ENCODE measurements around the gene B4GALT5.
"Not testable (repeated sequence)": the region's sequence is repeated elsewhere in the genome, so short reads cannot be mapped to it uniquely, and the experiment has no call there.

B4GALT5 gene

GRCh38 chr20:49721326-49721725, 7.6 kb upstream of the B4GALT5 start:
- peaks cover 13% of the 10 kb centered on the region for H3K4me1 Mint-ChIP-seq
- H3K27ac Mint-ChIP-seq; H3K4me3 Mint-ChIP-seq; H3K36me3 Mint-ChIP-seq; H3K9me3 Mint-ChIP-seq; DNase-seq (ENCODE audit: low spot score in 2 of 2); H3K27me3 Mint-ChIP-seq; ATAC-seq (ENCODE audit: low read depth): not testable (repeated sequence)

DNA sequence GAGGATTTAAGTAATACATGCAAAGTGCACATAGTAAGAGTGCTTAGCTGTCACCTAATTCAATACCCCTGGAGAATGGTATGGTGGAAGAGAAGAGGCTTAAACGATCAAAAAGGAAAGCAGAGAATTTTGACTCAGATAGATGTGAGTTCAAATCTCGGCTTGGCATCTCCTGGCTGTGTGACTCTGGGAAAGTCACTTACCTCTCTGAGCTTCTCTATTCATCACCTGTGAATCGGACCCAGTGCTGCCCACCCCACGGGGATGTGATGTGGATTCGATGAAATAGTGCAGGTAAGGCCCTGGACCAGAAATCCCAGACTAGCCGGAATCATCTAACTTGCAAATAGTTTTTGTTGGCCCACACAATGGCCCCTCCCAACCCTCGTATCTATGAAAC, 1.8 kb upstream of the B4GALT5 start:
- H3K27ac Mint-ChIP-seq, result no peak overlapping the region

DNA sequence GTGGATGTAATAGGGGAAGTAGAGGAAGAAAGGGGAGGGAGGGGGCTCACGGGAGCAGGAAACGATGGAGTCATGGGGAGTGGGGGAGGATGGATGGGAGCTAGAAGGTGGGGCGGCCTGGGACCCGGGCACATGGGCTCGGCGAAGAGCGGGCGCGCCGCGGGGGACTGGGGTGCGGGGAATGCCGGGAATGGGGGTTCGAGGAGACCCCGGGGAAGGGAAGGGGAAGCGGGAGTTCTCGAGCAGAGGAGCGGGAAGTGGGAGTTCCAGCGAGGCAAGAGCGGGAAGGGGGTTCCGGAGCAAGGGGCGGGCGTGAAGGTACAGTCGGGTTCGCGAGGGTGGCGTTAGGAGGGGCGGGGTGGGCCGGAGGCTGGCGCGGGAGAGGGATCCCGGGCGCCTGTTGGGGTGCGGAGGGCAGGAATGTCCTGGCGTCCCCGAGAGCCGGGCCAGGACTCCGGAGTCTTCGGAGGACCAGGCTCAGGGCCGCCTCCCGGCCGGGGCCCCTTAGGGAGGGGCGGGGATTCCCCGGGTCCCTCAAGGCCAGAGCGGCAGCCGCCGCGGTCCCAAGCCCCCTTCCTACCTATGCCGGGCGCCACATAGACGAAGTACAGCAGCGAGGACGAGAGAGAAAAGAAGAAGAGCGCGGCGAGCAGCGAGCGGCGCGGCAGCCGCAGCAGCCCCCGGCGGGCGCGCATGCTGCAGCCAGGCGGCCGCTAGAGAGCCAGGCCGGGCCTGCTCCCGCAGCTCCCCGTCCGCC, 504 bp downstream of the B4GALT5 start:
- Mint-ChIP-seq H3K4me3 (peak overlapping the region; percentile 85), H3K9me3 (no peaks in the 10 kb centered on the region), H3K36me3 (no peaks in the 10 kb centered on the region), H3K4me1 (peaks cover 32% of the 10 kb centered on the region), H3K27ac (peak overlapping the region; percentile 88), H3K27me3 (no peaks in the 10 kb centered on the region)
- DNase-seq (ENCODE audit: low spot score in 2 of 2), result peak in 1 of 2 donors; percentile 42
- peak; percentile 68 for ATAC-seq (ENCODE audit: low read depth)

More for the DNA sequence above, 1.8 kb upstream of the B4GALT5 start:
- Mint-ChIP-seq H3K36me3 (no peaks in the 10 kb centered on the region), H3K4me3 (no peak overlapping the region), H3K9me3 (no peaks in the 10 kb centered on the region), H3K4me1 (peaks cover 27% of the 10 kb centered on the region), H3K27me3 (no peaks in the 10 kb centered on the region)
- DNase-seq (ENCODE audit: low spot score in 2 of 2), result no peak
- ATAC-seq (ENCODE audit: low read depth), result no peak

DNA sequence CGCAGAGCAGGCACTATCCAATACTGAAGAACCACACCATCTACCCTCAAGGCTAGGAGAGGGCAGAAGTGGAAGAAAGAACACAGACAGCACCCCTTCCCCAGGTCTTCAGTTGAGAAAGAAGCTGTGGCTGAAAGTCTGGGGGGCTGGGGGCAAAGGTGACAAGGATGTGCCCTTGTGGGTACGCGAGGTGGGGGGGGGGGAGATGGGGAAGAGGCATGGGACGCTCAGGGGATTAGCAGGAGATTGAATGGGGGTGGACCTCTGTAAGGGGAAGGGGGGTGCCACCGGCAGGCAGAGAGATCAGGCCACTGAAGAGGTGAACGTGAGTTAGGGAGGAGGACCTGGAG, 1.1 kb downstream of the B4GALT5 start:
- ATAC-seq (ENCODE audit: low read depth) (no peak), DNase-seq (ENCODE audit: low spot score in 2 of 2) (no peak)
- no peaks in the 10 kb centered on the region for H3K36me3 Mint-ChIP-seq
- H3K27me3 Mint-ChIP-seq, result no peaks in the 10 kb centered on the region
- H3K9me3 Mint-ChIP-seq, result no peaks in the 10 kb centered on the region
- peaks cover 31% of the 10 kb centered on the region for H3K4me1 Mint-ChIP-seq
- peak overlapping the region; percentile 85 for H3K4me3 Mint-ChIP-seq
- H3K27ac Mint-ChIP-seq, result peak overlapping the region; percentile 88

DNA sequence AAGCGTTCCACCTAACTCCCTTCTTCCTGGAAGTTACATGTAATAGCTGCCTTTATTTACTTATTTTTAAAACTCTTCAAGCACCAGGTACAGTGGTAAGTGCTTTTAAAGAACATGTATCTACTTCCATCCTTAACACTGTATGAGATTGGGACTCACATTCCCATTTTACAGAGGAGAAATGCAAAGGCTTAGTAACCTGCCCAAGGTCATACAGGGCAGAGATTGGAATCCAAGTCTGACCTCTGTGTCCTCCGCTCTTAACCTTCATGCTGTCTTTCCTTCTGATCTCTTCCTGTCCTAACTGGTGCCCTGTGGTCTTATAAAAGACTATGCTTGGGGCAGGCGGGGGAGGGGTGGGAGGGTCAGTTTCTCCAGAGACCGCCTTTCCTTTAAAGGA, 1.6 kb downstream of the B4GALT5 start:
- Mint-ChIP-seq H3K36me3 (no peaks in the 10 kb centered on the region), H3K27me3 (no peaks in the 10 kb centered on the region), H3K9me3 (no peaks in the 10 kb centered on the region), H3K4me1 (peaks cover 28% of the 10 kb centered on the region), H3K27ac (peak overlapping the region; percentile 88), H3K4me3 (peak overlapping the region; percentile 85)
- no peak for ATAC-seq (ENCODE audit: low read depth)
- DNase-seq (ENCODE audit: low spot score in 2 of 2), result no peak

GRCh38 chr20:49711667-49711987, 2.1 kb downstream of the B4GALT5 start:
- Mint-ChIP-seq H3K9me3 (no peaks in the 10 kb centered on the region), H3K4me1 (peaks cover 29% of the 10 kb centered on the region), H3K36me3 (no peaks in the 10 kb centered on the region), H3K27me3 (no peaks in the 10 kb centered on the region), H3K27ac (no peak overlapping the region), H3K4me3 (no peak overlapping the region)
- ATAC-seq (ENCODE audit: low read depth), result no peak
- DNase-seq (ENCODE audit: low spot score in 2 of 2), result no peak

- Mint-ChIP-seq H3K9me3 (no peaks in the 10 kb centered on the region), H3K4me3 (no peak overlapping the region), H3K4me1 (peaks cover 32% of the 10 kb centered on the region)
Measured at GRCh38 chr20:49710971-49711666, 2.6 kb downstream of the B4GALT5 start.

DNA sequence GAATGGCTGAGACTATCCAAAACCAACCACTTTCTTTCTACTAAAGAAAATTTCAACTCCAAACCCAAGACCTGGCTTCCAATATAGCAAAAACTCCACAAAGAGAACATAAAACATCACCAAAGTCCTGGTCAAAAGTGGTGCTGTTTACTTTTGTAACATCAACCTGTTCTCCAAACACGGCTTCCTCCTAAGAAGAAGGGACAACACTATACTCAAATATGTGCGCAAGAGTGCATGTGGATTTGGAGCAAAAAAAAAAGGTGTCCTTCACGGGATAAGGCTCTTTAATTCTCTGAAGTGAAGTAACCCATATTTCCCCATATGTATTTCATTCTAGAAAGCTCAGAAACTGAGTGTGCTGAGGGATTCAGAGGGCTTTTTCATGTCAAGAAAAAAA, 6.6 kb downstream of the B4GALT5 start:
- Mint-ChIP-seq H3K4me3 (no peak overlapping the region), H3K27me3 (no peaks in the 10 kb centered on the region)

More at GRCh38 chr20:49710971-49711666, 2.6 kb downstream of the B4GALT5 start:
- Mint-ChIP-seq H3K27me3 (no peaks in the 10 kb centered on the region), H3K36me3 (no peaks in the 10 kb centered on the region), H3K27ac (no peak overlapping the region)
- DNase-seq (ENCODE audit: low spot score in 2 of 2) (no peak), ATAC-seq (ENCODE audit: low read depth) (no peak)

DNA sequence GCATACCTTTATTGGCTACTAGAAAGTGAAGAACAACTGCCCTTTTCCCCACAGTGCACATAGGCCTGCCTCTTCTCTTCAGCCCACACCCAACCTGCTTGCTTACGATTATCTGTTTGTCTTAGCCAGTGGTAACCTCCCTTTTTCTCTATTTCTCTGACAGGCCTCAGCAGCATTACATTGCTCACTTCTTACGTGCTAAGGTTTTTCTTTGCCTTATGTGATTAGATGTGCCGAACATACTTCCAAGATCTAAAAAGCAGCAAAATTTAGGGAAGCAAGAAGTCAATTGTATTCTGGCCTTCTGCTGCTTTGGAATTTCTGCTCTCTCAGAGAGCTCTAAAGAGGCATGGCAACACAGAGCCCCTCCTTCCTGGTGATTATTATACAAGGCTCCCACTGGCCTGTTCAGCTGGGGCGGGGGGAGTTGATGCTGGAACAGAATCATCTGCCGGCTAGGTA, 7.0 kb downstream of the B4GALT5 start:
- Mint-ChIP-seq H3K36me3 (no peaks in the 10 kb centered on the region), H3K9me3 (no peaks in the 10 kb centered on the region), H3K27me3 (no peaks in the 10 kb centered on the region), H3K4me1 (peaks cover 24% of the 10 kb centered on the region), H3K27ac (peak overlapping the region; percentile 19), H3K4me3 (no peak overlapping the region)
- DNase-seq (ENCODE audit: low spot score in 2 of 2), result no peak
- no peak for ATAC-seq (ENCODE audit: low read depth)

More for the DNA sequence above, 6.6 kb downstream of the B4GALT5 start:
- Mint-ChIP-seq H3K4me1 (peaks cover 28% of the 10 kb centered on the region), H3K9me3 (no peaks in the 10 kb centered on the region), H3K36me3 (no peaks in the 10 kb centered on the region), H3K27ac (peak overlapping the region; percentile 19)
- no peak for ATAC-seq (ENCODE audit: low read depth)
- DNase-seq (ENCODE audit: low spot score in 2 of 2), result no peak

- H3K36me3 Mint-ChIP-seq; H3K9me3 Mint-ChIP-seq; H3K27ac Mint-ChIP-seq; ATAC-seq (ENCODE audit: low read depth); H3K4me3 Mint-ChIP-seq; H3K27me3 Mint-ChIP-seq; DNase-seq (ENCODE audit: low spot score in 2 of 2): not testable (repeated sequence)
- peaks cover 16% of the 10 kb centered on the region for H3K4me1 Mint-ChIP-seq
Measured at GRCh38 chr20:49705893-49706292, 7.8 kb downstream of the B4GALT5 start.

DNA sequence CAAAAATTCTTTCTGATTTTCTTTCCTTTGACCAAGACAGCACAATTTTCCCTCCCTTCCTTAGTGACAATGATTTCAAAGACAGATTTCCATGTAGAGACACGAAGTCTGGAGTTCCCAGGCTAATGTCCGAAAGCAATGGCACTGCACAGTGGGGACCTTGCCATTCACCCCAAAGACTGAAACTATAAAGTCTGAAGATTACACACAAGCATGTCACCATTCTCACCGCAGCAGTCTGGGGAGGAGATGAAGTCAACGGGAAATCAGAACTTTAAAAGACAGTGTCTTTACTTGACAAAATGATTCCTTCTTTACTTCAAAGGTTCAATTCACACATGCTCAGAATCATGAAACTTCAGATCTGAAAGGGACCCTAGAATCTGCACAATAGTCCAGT, 8.3 kb downstream of the B4GALT5 start:
- Mint-ChIP-seq H3K9me3 (no peaks in the 10 kb centered on the region), H3K4me1 (peaks cover 16% of the 10 kb centered on the region), H3K36me3 (no peaks in the 10 kb centered on the region), H3K27me3 (no peaks in the 10 kb centered on the region), H3K27ac (peak overlapping the region; percentile 75), H3K4me3 (no peak overlapping the region)
- DNase-seq (ENCODE audit: low spot score in 2 of 2) (no peak), ATAC-seq (ENCODE audit: low read depth) (peak; percentile 28)

DNA sequence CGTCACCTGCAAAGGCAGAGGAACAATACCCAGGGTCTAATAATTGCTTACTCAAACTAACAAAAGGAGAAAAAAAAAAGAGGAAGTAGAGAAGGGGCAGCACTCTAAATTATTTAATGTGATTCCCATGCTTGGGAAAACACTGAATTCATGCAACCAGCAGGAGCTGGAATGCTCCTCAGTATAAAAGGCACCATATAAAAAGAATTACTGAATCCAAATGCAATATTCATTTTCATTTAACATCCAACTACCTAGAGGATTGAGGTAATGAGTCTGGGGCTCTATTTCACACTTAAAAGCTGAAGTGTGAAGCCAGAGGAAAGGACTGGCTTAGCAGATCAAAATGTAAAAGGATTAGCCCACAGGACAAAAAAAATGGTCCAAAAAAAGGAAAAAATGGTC, 8.7 kb downstream of the B4GALT5 start:
- H3K36me3 Mint-ChIP-seq, result no peaks in the 10 kb centered on the region
- H3K9me3 Mint-ChIP-seq, result no peaks in the 10 kb centered on the region
- DNase-seq (ENCODE audit: low spot score in 2 of 2), result no peak
- peaks cover 18% of the 10 kb centered on the region for H3K4me1 Mint-ChIP-seq
- peak; percentile 78 for ATAC-seq (ENCODE audit: low read depth)
- peak overlapping the region; percentile 37 for H3K4me3 Mint-ChIP-seq
- peak overlapping the region; percentile 75 for H3K27ac Mint-ChIP-seq
- H3K27me3 Mint-ChIP-seq, result no peaks in the 10 kb centered on the region

DNA sequence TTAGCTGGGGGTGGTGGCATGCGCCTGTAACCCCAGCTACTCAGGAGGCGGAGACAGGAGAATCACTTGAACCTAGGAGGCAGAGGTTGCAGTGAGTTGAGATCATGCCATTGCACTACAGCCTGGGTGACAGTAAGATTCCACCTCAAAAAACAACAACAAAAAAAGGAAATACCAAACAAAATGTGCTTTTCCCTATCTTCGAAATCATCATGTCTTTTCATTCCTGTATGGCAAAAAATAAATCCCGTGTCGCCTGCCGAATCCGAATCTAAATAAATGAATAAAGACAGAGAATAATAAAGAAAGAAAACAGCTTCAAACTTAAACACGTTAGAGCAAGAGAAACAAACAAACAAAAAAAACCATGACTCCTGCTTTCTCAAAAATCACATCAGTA, 11.8 kb downstream of the B4GALT5 start:
- no peak for ATAC-seq (ENCODE audit: low read depth)
- DNase-seq (ENCODE audit: low spot score in 2 of 2), result no peak
- Mint-ChIP-seq H3K27me3 (no peaks in the 10 kb centered on the region), H3K4me3 (no peak overlapping the region), H3K9me3 (no peaks in the 10 kb centered on the region), H3K27ac (no peak overlapping the region), H3K36me3 (no peaks in the 10 kb centered on the region), H3K4me1 (peaks cover 27% of the 10 kb centered on the region)

DNA sequence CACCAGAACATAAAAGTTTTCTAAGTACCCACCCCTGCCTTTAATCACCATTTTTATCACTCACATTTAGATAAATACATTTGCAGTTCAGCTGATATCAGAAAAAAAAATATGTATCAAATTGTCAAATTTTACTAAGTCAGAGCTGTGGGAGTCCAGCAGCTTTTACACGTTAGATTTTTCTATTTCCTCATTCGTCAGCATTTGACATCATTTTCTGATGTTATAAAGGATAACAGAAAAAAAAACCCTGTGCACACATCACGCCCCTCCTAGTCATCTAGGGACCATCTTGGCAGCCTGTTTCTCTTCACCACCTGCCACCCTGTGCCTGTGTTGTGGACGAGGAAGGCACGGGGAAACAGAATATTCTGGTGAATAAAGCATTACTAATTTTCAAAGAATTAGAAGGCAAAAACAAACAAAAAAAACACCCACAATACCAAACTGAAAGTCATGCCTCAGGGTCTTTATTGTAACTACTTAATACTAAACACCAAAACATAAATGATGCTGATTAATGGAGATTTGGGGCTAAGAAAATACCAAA, 12.4 kb downstream of the B4GALT5 start:
- Mint-ChIP-seq H3K27ac (no peak overlapping the region), H3K9me3 (no peaks in the 10 kb centered on the region), H3K4me1 (peaks cover 23% of the 10 kb centered on the region), H3K4me3 (no peak overlapping the region), H3K36me3 (no peaks in the 10 kb centered on the region), H3K27me3 (no peaks in the 10 kb centered on the region)
- peak; percentile 28 for ATAC-seq (ENCODE audit: low read depth)
- DNase-seq (ENCODE audit: low spot score in 2 of 2), result no peak
